Muscle of leg (tissue), 11 donors: ENCODE results near the gene PROX1. TPM values are rescaled to one million over a fixed set of nuclear protein-coding genes. Genes with fewer than 3 reads are reported as not detected.

Experiments used
- DNase-seq: peaks from one replicate; pipeline ENCODE4 v3.0.0; 2013
- H3K27ac ChIP-seq: one replicate; pipeline ENCODE4 v1.5.1; 2013; ENCODE audit warnings: mild to moderate bottlenecking, low read length, control low read depth
- H3K27me3 ChIP-seq: one replicate; pipeline ENCODE4 v1.6.1; 2013; ENCODE audit warnings: low read length; ENCODE audit not compliant: control insufficient read depth, insufficient read depth
- H3K36me3 ChIP-seq: one replicate; pipeline ENCODE4 v1.6.1; 2013; ENCODE audit warnings: low read length; ENCODE audit not compliant: control insufficient read depth, insufficient read depth
- H3K4me1 ChIP-seq: one replicate; pipeline ENCODE4 v1.6.1; 2013; ENCODE audit warnings: low read length; ENCODE audit not compliant: control insufficient read depth, insufficient read depth
- H3K4me3 ChIP-seq: one replicate; pipeline ENCODE4 v1.5.1; 2013; ENCODE audit warnings: low read length, control low read depth
- H3K9me3 ChIP-seq: replicated peaks from 2 replicates; pipeline ENCODE4 v1.6.1; 2013; ENCODE audit warnings: low read depth, low read length; ENCODE audit not compliant: control insufficient read depth
- WGBS: methylation state at CpG from one replicate; pipeline ENCODE4 v1.1.5; 2013; ENCODE audit warnings: missing lambda C conversion rate; ENCODE audit not compliant: insufficient coverage; 5-methylcytosine and 5-hydroxymethylcytosine counted together
- polyA plus RNA-seq, 8 donors: library from polyadenylated mRNA; unstranded; fragments of 120-200 nt; gene quantifications; one replicate each; pipeline versions ENCODE4 v1.2.1 to v1.2.3, GENCODE V29; 2013; ENCODE audit warnings: inconsistent platforms in 1 of 8, low replicate concordance in 1 of 8; ENCODE audit not compliant: insufficient read length in 8 of 8, insufficient read depth in 1 of 8
- total RNA-seq: library from RNA; stranded (reverse); fragments of 120-200 nt; gene quantifications from one replicate; pipeline ENCODE4 v1.2.4, GENCODE V29; 2013

The PROX1 gene
- total and polyA plus RNA-seq, 9 donors = 6.5 to 13.8 (median 10.5) TPM

- no peak for DNase-seq
- Histone ChIP-seq H3K27me3 (no peaks in the 10 kb centered on the region), H3K27ac (no peak overlapping the region), H3K9me3 (no peaks in the 10 kb centered on the region), H3K4me3 (no peak overlapping the region), H3K36me3 (peaks cover 5% of the 10 kb centered on the region), H3K4me1 (no peaks in the 10 kb centered on the region)
- WGBS = 83% methylated on average over 4 of the region's 8 CpGs
Measured at GRCh38 chr1:214037468-214037867, 49.7 kb downstream of the PROX1 start.

- Histone ChIP-seq H3K27me3 (no peaks in the 10 kb centered on the region), H3K27ac (no peak overlapping the region), H3K4me1 (no peaks in the 10 kb centered on the region), H3K36me3 (peaks cover 5% of the 10 kb centered on the region), H3K4me3 (no peak overlapping the region), H3K9me3 (no peaks in the 10 kb centered on the region)
- DNase-seq = no peak
- WGBS = no CpG with 5 or more reads among the region's 4 CpGs
Measured at GRCh38 chr1:214039394-214040018, 51.7 kb downstream of the PROX1 start.

DNA sequence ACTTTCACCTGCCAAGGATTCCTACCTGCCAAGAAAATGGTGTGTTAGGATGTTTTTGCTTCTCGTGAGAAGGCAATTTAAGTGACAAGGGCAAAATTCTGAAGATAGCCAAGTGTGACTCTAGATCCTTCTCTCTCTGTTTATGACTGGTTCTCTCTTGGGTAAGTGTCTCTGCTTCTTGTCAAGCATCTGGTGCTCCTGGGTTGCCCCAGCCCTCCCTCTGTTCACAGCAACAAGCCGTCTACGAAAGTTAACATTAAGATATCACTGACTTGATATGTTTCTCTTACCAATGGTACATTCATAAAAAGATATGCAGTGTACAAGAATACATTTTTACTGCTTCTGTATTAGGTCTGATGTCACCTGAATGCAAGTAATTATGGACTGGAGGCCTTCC is 55.4 kb downstream of the PROX1 start:
- Histone ChIP-seq H3K4me3 (no peak overlapping the region), H3K27me3 (no peaks in the 10 kb centered on the region), H3K4me1 (no peaks in the 10 kb centered on the region), H3K27ac (no peak overlapping the region), H3K9me3 (no peaks in the 10 kb centered on the region), H3K36me3 (no peaks in the 10 kb centered on the region)
- no peak for DNase-seq
- no CpG with 5 or more reads among the region's 3 CpGs for WGBS

DNA sequence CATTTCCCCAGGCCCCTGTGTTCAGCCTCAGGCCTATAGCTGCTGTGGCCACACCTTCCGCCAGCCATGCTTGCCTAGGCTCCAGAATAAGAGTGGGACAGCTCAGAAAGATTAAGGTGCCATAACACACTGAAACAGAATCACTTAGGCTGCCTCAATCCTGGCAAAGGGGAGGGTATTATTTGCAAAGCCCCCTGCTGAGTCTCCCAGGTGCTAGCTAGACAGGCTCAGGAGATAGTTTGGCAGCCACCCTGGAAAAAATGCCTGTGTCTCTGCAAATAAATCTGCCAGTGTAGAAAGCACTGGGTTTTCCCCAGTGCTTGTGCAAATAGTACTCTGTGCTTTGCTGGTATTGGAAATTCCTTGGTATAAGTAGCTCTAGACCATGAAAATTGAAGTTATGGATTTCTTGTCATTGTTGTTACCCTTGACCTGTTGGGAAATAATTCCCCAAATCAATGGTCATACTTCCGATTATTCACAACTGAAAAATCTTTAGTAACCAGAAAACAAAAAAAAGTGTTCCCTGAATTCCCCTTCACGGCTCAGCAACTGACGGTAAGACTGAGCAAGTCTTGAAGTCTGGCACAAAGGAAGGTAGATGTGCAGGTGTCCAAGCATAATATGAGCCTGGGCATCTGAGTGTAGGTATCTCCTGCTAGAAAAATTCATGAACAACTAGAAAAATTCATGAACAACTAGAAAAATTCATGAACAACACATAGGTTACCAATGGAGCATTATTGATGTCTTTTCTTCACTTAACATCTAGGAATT is 56.9 kb downstream of the PROX1 start:
- H3K27ac ChIP-seq = no peak overlapping the region
- 80% methylated on average over 1 of the region's 4 CpGs for WGBS
- DNase-seq = no peak

GRCh38 chr1:214050513-214051401 is 63.0 kb downstream of the PROX1 start:
- no peaks in the 10 kb centered on the region for H3K9me3 ChIP-seq
- DNase-seq = no peak
- H3K27ac ChIP-seq = no peak overlapping the region
- H3K4me1 ChIP-seq = peaks cover 2% of the 10 kb centered on the region
- H3K36me3 ChIP-seq = no peaks in the 10 kb centered on the region
- 49% methylated on average over 3 of the region's 9 CpGs for WGBS
- H3K27me3 ChIP-seq = no peaks in the 10 kb centered on the region
- H3K4me3 ChIP-seq = no peak overlapping the region

More for the DNA sequence above, 56.9 kb downstream of the PROX1 start:
- Histone ChIP-seq H3K4me3 (no peak overlapping the region), H3K36me3 (no peaks in the 10 kb centered on the region), H3K9me3 (no peaks in the 10 kb centered on the region), H3K27me3 (no peaks in the 10 kb centered on the region), H3K4me1 (no peaks in the 10 kb centered on the region)

DNA sequence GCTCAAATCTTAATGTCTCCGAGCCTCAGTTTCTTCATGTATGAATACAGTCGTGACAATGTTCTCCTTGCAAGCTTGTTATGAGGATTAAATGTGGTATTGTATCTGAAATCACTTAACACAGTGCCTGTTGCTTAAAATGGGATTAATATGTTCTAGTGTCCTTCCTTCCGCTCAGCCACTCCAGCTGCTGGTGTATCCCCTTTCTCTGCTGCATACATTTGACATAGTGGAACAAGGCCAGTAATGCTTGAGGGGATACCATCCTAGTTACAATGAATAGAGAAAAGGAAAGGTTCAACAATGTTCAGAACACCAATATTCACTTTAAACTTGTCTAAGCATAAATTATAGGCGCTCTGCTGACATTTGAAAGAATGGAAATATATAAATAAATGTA is 64.0 kb downstream of the PROX1 start:
- Histone ChIP-seq H3K27ac (no peak overlapping the region), H3K9me3 (no peaks in the 10 kb centered on the region), H3K27me3 (no peaks in the 10 kb centered on the region), H3K4me1 (peaks cover 2% of the 10 kb centered on the region), H3K36me3 (no peaks in the 10 kb centered on the region), H3K4me3 (no peak overlapping the region)
- no peak for DNase-seq
- WGBS = no CpG with 5 or more reads among the region's 4 CpGs

- no CpG with 5 or more reads among the region's 5 CpGs for WGBS
- Histone ChIP-seq H3K4me3 (no peak overlapping the region), H3K27ac (no peak overlapping the region), H3K36me3 (no peaks in the 10 kb centered on the region), H3K9me3 (no peaks in the 10 kb centered on the region), H3K4me1 (peaks cover 3% of the 10 kb centered on the region), H3K27me3 (no peaks in the 10 kb centered on the region)
- DNase-seq = no peak
Measured at GRCh38 chr1:214058076-214058475, 70.3 kb downstream of the PROX1 start.

DNA sequence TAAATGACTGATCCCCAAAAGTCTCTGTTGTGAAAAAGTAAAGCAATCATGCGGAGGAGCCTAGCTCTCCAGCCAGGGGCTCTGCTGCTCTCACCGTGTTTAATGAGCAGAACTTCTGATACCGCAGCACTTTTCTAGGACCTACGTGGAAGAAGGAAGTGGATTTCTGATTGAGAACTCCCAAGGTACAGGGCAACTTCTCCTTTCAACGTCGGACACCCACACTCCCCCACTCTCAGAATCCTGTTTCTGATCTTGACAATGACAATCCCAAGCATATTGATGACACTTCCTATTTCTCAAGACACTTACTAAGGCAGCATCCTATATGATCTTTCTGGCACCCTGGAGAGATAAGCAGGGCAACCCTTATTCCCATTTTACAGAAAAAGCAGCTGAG is 78.4 kb downstream of the PROX1 start:
- Histone ChIP-seq H3K36me3 (no peaks in the 10 kb centered on the region), H3K27me3 (no peaks in the 10 kb centered on the region), H3K9me3 (no peaks in the 10 kb centered on the region), H3K4me1 (no peaks in the 10 kb centered on the region), H3K4me3 (no peak overlapping the region), H3K27ac (no peak overlapping the region)
- WGBS = 44% methylated on average over 3 of the region's 6 CpGs
- DNase-seq = no peak

DNA sequence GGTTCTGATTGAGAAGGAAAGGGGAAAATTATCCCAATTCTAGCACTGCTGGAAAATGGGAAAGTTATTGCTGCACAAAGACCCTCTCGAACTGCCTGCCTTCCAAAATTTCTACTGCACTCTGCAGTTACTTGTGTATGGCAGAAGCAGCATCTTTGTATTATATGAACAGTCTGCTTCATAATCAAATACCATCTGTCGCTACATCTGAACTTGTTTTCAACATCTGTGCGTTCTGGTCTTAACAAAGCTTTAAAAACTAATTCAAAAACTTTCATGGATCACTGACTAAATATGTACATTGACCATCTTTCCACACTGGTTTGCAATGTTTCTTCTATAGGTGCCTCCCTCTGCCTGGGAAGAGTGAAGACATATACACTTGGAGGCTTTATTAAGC is 79.2 kb downstream of the PROX1 start:
- Histone ChIP-seq H3K27me3 (no peaks in the 10 kb centered on the region), H3K27ac (no peak overlapping the region), H3K9me3 (no peaks in the 10 kb centered on the region), H3K36me3 (no peaks in the 10 kb centered on the region), H3K4me1 (no peaks in the 10 kb centered on the region), H3K4me3 (no peak overlapping the region)
- no peak for DNase-seq
- no CpG with 5 or more reads among the region's 3 CpGs for WGBS

DNA sequence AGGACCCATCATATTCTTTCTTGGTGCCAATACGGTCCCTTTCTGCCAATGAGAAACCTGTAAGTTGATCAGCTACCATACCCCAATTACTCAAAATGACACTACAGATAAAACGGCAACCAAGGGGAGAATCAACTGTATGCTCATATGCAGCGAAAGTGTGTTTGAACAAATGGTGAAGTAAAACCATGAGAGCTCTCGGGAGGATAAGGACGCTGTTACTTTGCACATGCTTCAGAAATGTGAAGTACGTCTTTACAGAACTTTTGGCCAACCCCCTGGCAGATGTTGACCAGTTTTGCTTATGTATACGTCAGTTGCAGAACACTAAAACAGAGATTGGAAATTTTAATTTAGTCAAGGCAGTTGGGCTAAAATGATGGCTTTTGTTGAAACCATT is 79.6 kb downstream of the PROX1 start:
- H3K36me3 ChIP-seq = no peaks in the 10 kb centered on the region
- H3K27ac ChIP-seq = no peak overlapping the region
- WGBS = 78% methylated on average over 5 of the region's 7 CpGs
- no peaks in the 10 kb centered on the region for H3K9me3 ChIP-seq
- no peak for DNase-seq
- no peaks in the 10 kb centered on the region for H3K27me3 ChIP-seq
- H3K4me3 ChIP-seq = no peak overlapping the region
- H3K4me1 ChIP-seq = no peaks in the 10 kb centered on the region
